Caco-2 (cell line): ENCODE measurements around the gene BABAM2. TPM values are rescaled to one million over a fixed set of nuclear protein-coding genes. Genes with fewer than 3 reads are reported as not detected.

Experiments used
- BruUV-seq: library from RNA; stranded (reverse); fragments of 400-500 nt; replicated peaks from 2 replicates; lab custom pipeline; 2021; lab: Mats Ljungman, UMichigan
- CTCF ChIA-PET: fragments of 300-600 bp; sonication (Branson Sonifier 250); formaldehyde crosslinking; loops from one replicate; lab custom pipeline; 2022; ENCODE audit warnings: antibody characterized with exemption; lab: Charles Lee
- POLR2A ChIA-PET: fragments of 300-600 bp; sonication (Branson Sonifier 250); formaldehyde crosslinking; loops from one replicate; lab custom pipeline; 2022; ENCODE audit warnings: antibody characterized with exemption; lab: Charles Lee
- DNase-seq, 2 experiments: peaks; one replicate each; pipeline versions ENCODE4 v3.0.0 to v3.0.0-alpha.2; 2020 to 2022
- H3K27me3 ChIP-seq: replicated peaks from 2 replicates; pipeline ENCODE4 v1.6.0; 2011; ENCODE audit warnings: low read length; ENCODE audit not compliant: control insufficient read depth, insufficient read depth
- H3K36me3 ChIP-seq: 2 replicates; pipeline ENCODE4 v1.5.1; 2011; ENCODE audit warnings: low read length; ENCODE audit not compliant: control insufficient read depth, insufficient read depth
- H3K4me1 ChIP-seq: fragments of 250-450 bp; sonication (Bioruptor Pico); 2 replicates; pipeline ENCODE4 v1.5.1; 2020; ENCODE audit warnings: mild to moderate bottlenecking
- H3K4me3 ChIP-seq: 2 replicates; pipeline ENCODE4 v1.5.1; 2011; ENCODE audit warnings: low read depth, mild to moderate bottlenecking, control low read depth, low read length
- H3K9me3 ChIP-seq: fragments of 250-450 bp; sonication (Bioruptor Pico); 2 replicates; pipeline ENCODE4 v1.5.1; 2020; ENCODE audit warnings: mild to moderate bottlenecking, moderate library complexity
- H3K27ac Mint-ChIP-seq: one replicate; pipeline ENCODE4 v1.8.0; 2022; ENCODE audit warnings: mixed read lengths; ENCODE audit not compliant: unreplicated experiment
- H3K27me3 Mint-ChIP-seq: one replicate; pipeline ENCODE4 v1.8.0; 2022; ENCODE audit warnings: mixed read lengths; ENCODE audit not compliant: insufficient read depth, unreplicated experiment
- H3K36me3 Mint-ChIP-seq: one replicate; pipeline ENCODE4 v1.8.0; 2022; ENCODE audit warnings: mild to moderate bottlenecking, mixed read lengths; ENCODE audit not compliant: insufficient read depth, unreplicated experiment
- H3K4me1 Mint-ChIP-seq: one replicate; pipeline ENCODE4 v1.8.0; 2022; ENCODE audit warnings: low read depth, mixed read lengths; ENCODE audit not compliant: unreplicated experiment
- H3K4me3 Mint-ChIP-seq: one replicate; pipeline ENCODE4 v1.8.0; 2022; ENCODE audit warnings: mild to moderate bottlenecking, moderate library complexity, mixed read lengths; ENCODE audit not compliant: unreplicated experiment
- H3K9me3 Mint-ChIP-seq: one replicate; pipeline ENCODE4 v1.8.0; 2022; ENCODE audit warnings: mixed read lengths; ENCODE audit not compliant: unreplicated experiment
- intact Hi-C: fragments of 100-400 bp; cut with micrococcal nuclease; formaldehyde crosslinking; loops from one replicate; pipeline ENCODE4 v1.10.0; 2022; ENCODE audit not compliant: unreplicated experiment
- total RNA-seq: library from RNA; stranded (reverse); gene quantifications from 2 replicates; pipeline ENCODE4 v1.2.3, GENCODE V29; 2022
- TF ChIP-seq, protein P1 (sequence below), 2 experiments: fragments of 200-600 bp in 1 of 2; IDR thresholded peaks; 1 replicate in 1 of 2; 2 replicates in 1 of 2; pipeline versions ENCODE4 v1.5.1 to v1.8.0; 2011 to 2022; ENCODE audit warnings: antibody characterized with exemption in 1 of 2, control low read depth in 1 of 2, inconsistent platforms in 1 of 2, low read depth in 1 of 2, low read length in 1 of 2, mild to moderate bottlenecking in 1 of 2, moderate library complexity in 1 of 2; ENCODE audit not compliant: insufficient read depth in 1 of 2, severe bottlenecking in 1 of 2, unreplicated experiment in 1 of 2

Gene BABAM2
- total RNA-seq, 1 experiment from 2014 or later = 57.3 TPM

- intact Hi-C loops = loop anchor here (5.0 kb wide), 2 partner anchors 185 to 460 kb away; partner anchors contain the start of gene FOSL2
- Histone ChIP-seq H3K36me3 (no peaks in the 10 kb centered on the region), H3K9me3 (no peaks in the 10 kb centered on the region), H3K4me1 (peaks cover 40% of the 10 kb centered on the region), H3K27me3 (no peaks in the 10 kb centered on the region), H3K4me3 (no peak overlapping the region)
- peaks cover 21% of the 10 kb centered on the region for H3K4me1 Mint-ChIP-seq
- TF ChIP-seq, protein P1, sequence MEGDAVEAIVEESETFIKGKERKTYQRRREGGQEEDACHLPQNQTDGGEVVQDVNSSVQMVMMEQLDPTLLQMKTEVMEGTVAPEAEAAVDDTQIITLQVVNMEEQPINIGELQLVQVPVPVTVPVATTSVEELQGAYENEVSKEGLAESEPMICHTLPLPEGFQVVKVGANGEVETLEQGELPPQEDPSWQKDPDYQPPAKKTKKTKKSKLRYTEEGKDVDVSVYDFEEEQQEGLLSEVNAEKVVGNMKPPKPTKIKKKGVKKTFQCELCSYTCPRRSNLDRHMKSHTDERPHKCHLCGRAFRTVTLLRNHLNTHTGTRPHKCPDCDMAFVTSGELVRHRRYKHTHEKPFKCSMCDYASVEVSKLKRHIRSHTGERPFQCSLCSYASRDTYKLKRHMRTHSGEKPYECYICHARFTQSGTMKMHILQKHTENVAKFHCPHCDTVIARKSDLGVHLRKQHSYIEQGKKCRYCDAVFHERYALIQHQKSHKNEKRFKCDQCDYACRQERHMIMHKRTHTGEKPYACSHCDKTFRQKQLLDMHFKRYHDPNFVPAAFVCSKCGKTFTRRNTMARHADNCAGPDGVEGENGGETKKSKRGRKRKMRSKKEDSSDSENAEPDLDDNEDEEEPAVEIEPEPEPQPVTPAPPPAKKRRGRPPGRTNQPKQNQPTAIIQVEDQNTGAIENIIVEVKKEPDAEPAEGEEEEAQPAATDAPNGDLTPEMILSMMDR (IDR thresholded peaks at IDR 0.05; ENCODE audit: insufficient read depth in 1 of 2, low read depth in 1 of 2, low read length in 1 of 2, severe bottlenecking in 1 of 2, unreplicated experiment in 1 of 2) = no peak
- peak overlapping the region; percentile 43 for H3K27ac Mint-ChIP-seq
- peaks cover 6% of the 10 kb centered on the region for H3K36me3 Mint-ChIP-seq
- H3K9me3 Mint-ChIP-seq = no peaks in the 10 kb centered on the region
- H3K4me3 Mint-ChIP-seq = peak overlapping the region; percentile 11
- ChIA-PET POLR2A (no interaction called here), CTCF (no interaction called here)
- BruUV-seq = no TSS peak
- DNase-seq = peak in 1 of 2 experiments; percentile 31
- H3K27me3 Mint-ChIP-seq = no peaks in the 10 kb centered on the region
Measured at GRCh38 chr2:27932396-27932795, 41.9 kb downstream of the BABAM2 start.

GRCh38 chr2:27935026-27935425, 44.5 kb downstream of the BABAM2 start:
- BruUV-seq = no TSS peak
- Mint-ChIP-seq H3K9me3 (no peaks in the 10 kb centered on the region), H3K4me3 (no peak overlapping the region), H3K27me3 (no peaks in the 10 kb centered on the region), H3K27ac (no peak overlapping the region), H3K36me3 (peaks cover 5% of the 10 kb centered on the region), H3K4me1 (peaks cover 22% of the 10 kb centered on the region)
- POLR2A ChIA-PET = interaction anchor here (0.5 kb wide), 1 partner anchor 110 kb away, joined by 7 read pairs; no protein-coding TSS in a partner anchor
- no peak overlapping the region for H3K4me3 ChIP-seq
- no peaks in the 10 kb centered on the region for H3K36me3 ChIP-seq
- TF ChIP-seq, protein P1 (IDR thresholded peaks at IDR 0.05; ENCODE audit: insufficient read depth in 1 of 2, low read depth in 1 of 2, low read length in 1 of 2, severe bottlenecking in 1 of 2, unreplicated experiment in 1 of 2) = no peak
- intact Hi-C loops = no loop called here
- no peak for DNase-seq
- peaks cover 30% of the 10 kb centered on the region for H3K4me1 ChIP-seq
- CTCF ChIA-PET = no interaction called here
- H3K9me3 ChIP-seq = no peaks in the 10 kb centered on the region
- no peaks in the 10 kb centered on the region for H3K27me3 ChIP-seq

DNA sequence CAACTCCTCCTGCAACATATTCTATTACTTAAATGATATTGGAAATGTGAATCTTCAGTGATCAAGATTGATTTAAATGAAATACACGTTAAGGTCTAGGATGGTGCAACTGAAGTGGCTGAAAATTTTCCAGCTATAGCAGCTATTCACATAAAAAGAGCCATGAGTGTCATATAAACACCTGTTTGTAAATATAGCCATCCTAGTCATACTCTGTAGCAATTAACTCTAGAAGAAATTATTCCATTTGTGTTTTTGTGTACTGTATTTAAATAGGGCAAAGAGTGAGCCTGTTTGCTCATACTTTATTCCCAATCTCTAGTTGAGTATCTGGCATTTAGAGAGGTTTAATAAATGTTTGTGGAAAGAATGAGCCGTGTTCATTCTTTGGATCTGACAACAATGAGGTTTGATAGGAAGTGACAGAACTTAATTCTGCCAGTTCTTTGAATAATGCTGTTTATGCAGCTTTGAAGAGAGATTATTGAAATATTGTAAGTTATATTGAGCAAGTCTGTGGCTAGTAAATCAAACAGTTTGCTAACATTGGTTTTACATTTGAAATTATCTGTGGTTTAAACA, 49.7 kb downstream of the BABAM2 start:
- ChIA-PET CTCF (no interaction called here), POLR2A (no interaction called here)
- H3K4me1 ChIP-seq = peaks cover 10% of the 10 kb centered on the region; the same call in 1 of the 2 replicates
- H3K27me3 ChIP-seq = no peaks in the 10 kb centered on the region
- no peaks in the 10 kb centered on the region for H3K36me3 ChIP-seq
- intact Hi-C loops = no loop called here
- DNase-seq = no peak
- no peak overlapping the region for H3K4me3 ChIP-seq
- peak overlapping the region; percentile 66 for H3K27ac Mint-ChIP-seq
- H3K4me3 Mint-ChIP-seq = no peak overlapping the region
- TF ChIP-seq, protein P1 (IDR thresholded peaks at IDR 0.05; ENCODE audit: insufficient read depth in 1 of 2, low read depth in 1 of 2, low read length in 1 of 2, severe bottlenecking in 1 of 2, unreplicated experiment in 1 of 2) = no peak
- no peaks in the 10 kb centered on the region for H3K9me3 ChIP-seq
- H3K36me3 Mint-ChIP-seq = no peaks in the 10 kb centered on the region
- no peaks in the 10 kb centered on the region for H3K27me3 Mint-ChIP-seq
- H3K9me3 Mint-ChIP-seq = no peaks in the 10 kb centered on the region
- peaks cover 13% of the 10 kb centered on the region for H3K4me1 Mint-ChIP-seq
- no TSS peak for BruUV-seq
